Heart left ventricle (tissue), 13 donors: ENCODE data around the gene OSBP2.

Experiments
- POLR2A ChIP-seq, 2 donors: fragments of 450-650 bp; IDR thresholded peaks; one replicate each; pipeline ENCODE4 v1.6.1; 2017; ENCODE audit warnings: antibody characterized with exemption in 2 of 2, mild to moderate bottlenecking in 2 of 2, moderate library complexity in 2 of 2
- TF ChIP-seq, protein P1 (sequence below), 12 donors: fragments of 200-600 bp; sonication (generic) in 4 of 12; IDR thresholded peaks; one replicate each; pipeline versions ENCODE4 v1.5.0 to v1.8.0; 2018 to 2022; ENCODE audit warnings: antibody characterized with exemption in 12 of 12, mild to moderate bottlenecking in 5 of 12
- donor health status: ischemic (EF 13 %, LVEDD 7.1; RV severe dilation, severe dysfunction).
- donor health status: DM: no; HTN: yes; CAD: no.
- donor health status: DM: no; HTN: no; CAD: no.
- donor health status: ischemic (EF 25% LVEDD 6.9; RV normal size, moderate dysfunction).
- donor health status: ischemic (EF 25% LVEDD 5.7; RV mildly dilated, moderate dysfunction).
- donor health status: ischemic (EF 35%, LVEDD 5.7; RV mildly dilated, moderate dysfunction).
- donor health status: nonischemic (EF 11% LVEDD 7.7; RV severe dilation, severe dysfunction).
- donor health status: DM: yes; HTN: yes; CAD: no.
- donor health status: PGD.
- donor health status: ischemic (EF 29% LVEDD 5.4; RV normal size, mild dysfunction).
- donor health status: nonischemic (EF 23%, LVEDD 6.1; RV moderate dilation, normal function).

DNA sequence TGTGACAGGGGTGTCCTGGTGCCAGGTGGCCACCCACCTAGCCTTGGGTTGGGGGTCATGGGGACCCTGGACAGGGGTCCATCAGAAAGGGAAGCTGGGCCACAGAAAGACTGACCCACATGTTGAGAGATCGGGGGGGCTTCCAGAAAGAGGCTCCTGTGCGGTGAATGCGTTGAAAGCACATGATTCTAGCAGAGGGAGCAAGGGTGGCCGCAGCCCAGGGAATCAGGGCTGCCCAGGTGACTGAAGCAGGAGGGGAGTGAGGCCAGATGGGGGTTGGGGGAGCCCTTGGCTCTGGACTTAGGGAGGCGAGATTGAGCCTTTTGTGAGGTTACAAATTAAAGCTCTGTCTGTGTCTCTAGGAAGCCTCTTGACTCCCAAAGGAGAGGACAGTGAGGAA is 193.2 kb downstream of the OSBP2 start:
- TF ChIP-seq POLR2A (IDR thresholded peaks at IDR 0.05), result no peak
- TF ChIP-seq, protein P1, sequence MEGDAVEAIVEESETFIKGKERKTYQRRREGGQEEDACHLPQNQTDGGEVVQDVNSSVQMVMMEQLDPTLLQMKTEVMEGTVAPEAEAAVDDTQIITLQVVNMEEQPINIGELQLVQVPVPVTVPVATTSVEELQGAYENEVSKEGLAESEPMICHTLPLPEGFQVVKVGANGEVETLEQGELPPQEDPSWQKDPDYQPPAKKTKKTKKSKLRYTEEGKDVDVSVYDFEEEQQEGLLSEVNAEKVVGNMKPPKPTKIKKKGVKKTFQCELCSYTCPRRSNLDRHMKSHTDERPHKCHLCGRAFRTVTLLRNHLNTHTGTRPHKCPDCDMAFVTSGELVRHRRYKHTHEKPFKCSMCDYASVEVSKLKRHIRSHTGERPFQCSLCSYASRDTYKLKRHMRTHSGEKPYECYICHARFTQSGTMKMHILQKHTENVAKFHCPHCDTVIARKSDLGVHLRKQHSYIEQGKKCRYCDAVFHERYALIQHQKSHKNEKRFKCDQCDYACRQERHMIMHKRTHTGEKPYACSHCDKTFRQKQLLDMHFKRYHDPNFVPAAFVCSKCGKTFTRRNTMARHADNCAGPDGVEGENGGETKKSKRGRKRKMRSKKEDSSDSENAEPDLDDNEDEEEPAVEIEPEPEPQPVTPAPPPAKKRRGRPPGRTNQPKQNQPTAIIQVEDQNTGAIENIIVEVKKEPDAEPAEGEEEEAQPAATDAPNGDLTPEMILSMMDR (IDR thresholded peaks at IDR 0.05), result no peak
